Fibroblast of lung (primary cell): Measurements from ENCODE around the gene KRTAP10-5. TPM values are rescaled to one million over a fixed set of nuclear protein-coding genes. Genes with fewer than 3 reads are reported as not detected.
"Not testable (repeated sequence)": the region's sequence is repeated elsewhere in the genome, so short reads cannot be mapped to it uniquely, and the experiment has no call there.

Experiments
- DNase-seq, 2 donors: peaks; one replicate each; pipeline versions ENCODE4 v3.0.0 to v3.0.0-alpha.2; 2010; ENCODE audit warnings: low read depth in 2 of 2
- H2AFZ ChIP-seq: 2 replicates; pipeline ENCODE4 v1.5.1; 2012; ENCODE audit warnings: low read length, control low read depth, inconsistent platforms
- H3K27ac ChIP-seq: 2 replicates; pipeline ENCODE4 v1.5.1; 2011; ENCODE audit warnings: low read length, control low read depth; ENCODE audit not compliant: insufficient read depth
- H3K27me3 ChIP-seq: 2 replicates; pipeline ENCODE4 v1.5.1; 2011; ENCODE audit warnings: mild to moderate bottlenecking, low read length; ENCODE audit not compliant: control insufficient read depth, insufficient read depth
- H3K36me3 ChIP-seq: 2 replicates; pipeline ENCODE4 v1.5.1; 2011; ENCODE audit warnings: low read length; ENCODE audit not compliant: control insufficient read depth, insufficient read depth
- H3K4me1 ChIP-seq: 2 replicates; pipeline ENCODE4 v1.5.1; 2011; ENCODE audit warnings: low read length; ENCODE audit not compliant: control insufficient read depth, insufficient read depth; ENCODE audit errors: extremely low read depth
- H3K4me2 ChIP-seq: 2 replicates; pipeline ENCODE4 v1.5.1; 2011; ENCODE audit warnings: low read length, control low read depth; ENCODE audit not compliant: insufficient read depth; ENCODE audit errors: extremely low read depth
- H3K4me3 ChIP-seq, 4 experiments: fragments of 200-600 bp in 1 of 4; sonication (generic) in 1 of 4; replicated peaks in 1 of 4; 2 replicates each; pipeline ENCODE4 v1.5.1; 2011 to 2016; ENCODE audit warnings: low read length in 4 of 4, low read depth in 3 of 4, mild to moderate bottlenecking in 3 of 4, control low read depth in 2 of 4, inconsistent platforms in 1 of 4, mixed read lengths in 1 of 4; ENCODE audit not compliant: insufficient read depth in 1 of 4; ENCODE audit errors: control extremely low read depth in 1 of 4
- H3K79me2 ChIP-seq: 2 replicates; pipeline ENCODE4 v1.5.1; 2012; ENCODE audit warnings: mild to moderate bottlenecking, low read length, inconsistent platforms; ENCODE audit not compliant: control insufficient read depth, insufficient read depth
- H3K9ac ChIP-seq: 2 replicates; pipeline ENCODE4 v1.5.1; 2011; ENCODE audit warnings: mild to moderate bottlenecking, low read length, control low read depth; ENCODE audit not compliant: insufficient read depth
- H3K9me3 ChIP-seq: 2 replicates; pipeline ENCODE4 v1.5.1; 2012; ENCODE audit warnings: low read depth, low read length; ENCODE audit not compliant: control insufficient read depth, insufficient read depth
- H4K20me1 ChIP-seq: 2 replicates; pipeline ENCODE4 v1.5.1; 2011; ENCODE audit warnings: low read length; ENCODE audit not compliant: control insufficient read depth, insufficient read depth; ENCODE audit errors: extremely low read depth
- EZH2 ChIP-seq: IDR thresholded peaks from 2 replicates; pipeline ENCODE4 v1.5.1; 2012; ENCODE audit warnings: low read length, control low read depth, mild to moderate bottlenecking; ENCODE audit errors: missing control alignments
- polyA plus RNA-seq, 2 donors: library from polyadenylated mRNA; depleted of rRNA in 1 of 2; stranded (reverse) in 1 of 2; unstranded in 1 of 2; fragments of >200 nt; gene quantifications; 2 replicates each; pipeline ENCODE4 v1.2.1, GENCODE V29; 2011 to 2012; ENCODE audit warnings: missing spikeins in 1 of 2
- total RNA-seq: library from RNA; depleted of rRNA; stranded (reverse); fragments of >200 nt; gene quantifications from 2 replicates; pipeline ENCODE4 v1.2.1, GENCODE V29; 2014
- TF ChIP-seq, protein P1 (sequence below), 2 donors: IDR thresholded peaks in 1 of 2; conservative IDR thresholded peaks in 1 of 2; 1 replicate in 1 of 2; 2 replicates in 1 of 2; pipeline ENCODE4 v1.5.1; 2011 to 2012; ENCODE audit warnings: low read length in 2 of 2, control low read depth in 1 of 2, inconsistent platforms in 1 of 2, low read depth in 1 of 2, mild to moderate bottlenecking in 1 of 2

KRTAP10-5 gene
- total and polyA plus RNA-seq, 2 donors (not counting 1 experiment from before 2014, with no cell fraction given), result not detected

GRCh38 chr21:44603109-44603875 lies 22.9 kb upstream of the KRTAP10-5 start:
- no peak overlapping the region for H3K27ac ChIP-seq
- H4K20me1 ChIP-seq, result no peaks in the 10 kb centered on the region
- TF ChIP-seq, protein P1, sequence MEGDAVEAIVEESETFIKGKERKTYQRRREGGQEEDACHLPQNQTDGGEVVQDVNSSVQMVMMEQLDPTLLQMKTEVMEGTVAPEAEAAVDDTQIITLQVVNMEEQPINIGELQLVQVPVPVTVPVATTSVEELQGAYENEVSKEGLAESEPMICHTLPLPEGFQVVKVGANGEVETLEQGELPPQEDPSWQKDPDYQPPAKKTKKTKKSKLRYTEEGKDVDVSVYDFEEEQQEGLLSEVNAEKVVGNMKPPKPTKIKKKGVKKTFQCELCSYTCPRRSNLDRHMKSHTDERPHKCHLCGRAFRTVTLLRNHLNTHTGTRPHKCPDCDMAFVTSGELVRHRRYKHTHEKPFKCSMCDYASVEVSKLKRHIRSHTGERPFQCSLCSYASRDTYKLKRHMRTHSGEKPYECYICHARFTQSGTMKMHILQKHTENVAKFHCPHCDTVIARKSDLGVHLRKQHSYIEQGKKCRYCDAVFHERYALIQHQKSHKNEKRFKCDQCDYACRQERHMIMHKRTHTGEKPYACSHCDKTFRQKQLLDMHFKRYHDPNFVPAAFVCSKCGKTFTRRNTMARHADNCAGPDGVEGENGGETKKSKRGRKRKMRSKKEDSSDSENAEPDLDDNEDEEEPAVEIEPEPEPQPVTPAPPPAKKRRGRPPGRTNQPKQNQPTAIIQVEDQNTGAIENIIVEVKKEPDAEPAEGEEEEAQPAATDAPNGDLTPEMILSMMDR (conservative IDR thresholded peaks at IDR 0.05 in 1 of 2, IDR thresholded peaks at IDR 0.05 in 1 of 2; ENCODE audit: low read depth in 1 of 2, low read length in 2 of 2), result no peak
- TF ChIP-seq EZH2, result no peak

DNA sequence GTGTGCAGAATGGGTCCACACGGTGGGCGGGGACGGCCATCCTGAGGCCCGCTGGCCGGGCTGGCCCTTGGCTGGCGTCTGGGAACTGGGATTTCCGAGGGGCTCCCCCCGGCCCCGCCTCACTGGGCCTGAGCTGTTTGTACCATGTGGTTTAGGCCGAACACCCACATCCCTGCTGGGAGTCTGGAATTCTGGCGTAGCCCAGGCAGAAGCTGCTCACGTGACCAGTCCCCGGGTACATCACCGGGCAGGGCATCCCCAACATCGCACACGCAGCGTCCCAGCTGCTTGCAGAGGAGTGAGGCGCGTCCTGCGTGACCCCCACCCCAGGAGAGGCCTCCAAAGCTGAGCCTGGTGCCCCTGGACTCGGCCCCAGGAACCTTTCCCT lies 22.1 kb upstream of the KRTAP10-5 start:
- no peaks in the 10 kb centered on the region for H3K36me3 ChIP-seq
- TF ChIP-seq EZH2, result no peak
- TF ChIP-seq, protein P1 (conservative IDR thresholded peaks at IDR 0.05 in 1 of 2, IDR thresholded peaks at IDR 0.05 in 1 of 2; ENCODE audit: low read depth in 1 of 2, low read length in 2 of 2), result no peak

More at GRCh38 chr21:44603109-44603875, 22.9 kb upstream of the KRTAP10-5 start:
- no peaks in the 10 kb centered on the region for H3K4me1 ChIP-seq
- H3K27me3 ChIP-seq, result no peaks in the 10 kb centered on the region
- no peak overlapping the region for H2AFZ ChIP-seq
- no peak overlapping the region for H3K4me3 ChIP-seq
- no peak for DNase-seq
- no peaks in the 10 kb centered on the region for H3K79me2 ChIP-seq
- no peaks in the 10 kb centered on the region for H3K36me3 ChIP-seq
- H3K9me3 ChIP-seq, result no peaks in the 10 kb centered on the region
- no peak overlapping the region for H3K9ac ChIP-seq
- no peak overlapping the region for H3K4me2 ChIP-seq

GRCh38 chr21:44601596-44602462 lies 21.4 kb upstream of the KRTAP10-5 start:
- TF ChIP-seq, protein P1 (conservative IDR thresholded peaks at IDR 0.05 in 1 of 2, IDR thresholded peaks at IDR 0.05 in 1 of 2; ENCODE audit: low read depth in 1 of 2, low read length in 2 of 2), result no peak
- no peak for TF ChIP-seq EZH2
- Histone ChIP-seq H3K9ac (no peak overlapping the region), H3K27me3 (no peaks in the 10 kb centered on the region), H3K27ac (no peak overlapping the region), H3K4me3 (no peak overlapping the region), H3K4me1 (no peaks in the 10 kb centered on the region), H3K9me3 (no peaks in the 10 kb centered on the region), H3K36me3 (no peaks in the 10 kb centered on the region), H2AFZ (no peak overlapping the region), H4K20me1 (no peaks in the 10 kb centered on the region), H3K79me2 (no peaks in the 10 kb centered on the region), H3K4me2 (no peak overlapping the region)
- DNase-seq, result no peak

More for the DNA sequence above, 22.1 kb upstream of the KRTAP10-5 start:
- no peak overlapping the region for H3K27ac ChIP-seq
- H3K4me3 ChIP-seq, result no peak overlapping the region
- H4K20me1 ChIP-seq, result no peaks in the 10 kb centered on the region
- no peaks in the 10 kb centered on the region for H3K4me1 ChIP-seq
- H2AFZ ChIP-seq, result no peak overlapping the region
- no peaks in the 10 kb centered on the region for H3K27me3 ChIP-seq
- H3K4me2 ChIP-seq, result no peak overlapping the region
- no peaks in the 10 kb centered on the region for H3K79me2 ChIP-seq
- no peaks in the 10 kb centered on the region for H3K9me3 ChIP-seq
- no peak overlapping the region for H3K9ac ChIP-seq
- DNase-seq, result no peak

- not testable (repeated sequence) for DNase-seq, H3K79me2 ChIP-seq, H3K4me2 ChIP-seq, H3K9ac ChIP-seq, H3K4me3 ChIP-seq, H3K9me3 ChIP-seq, H3K27ac ChIP-seq, H3K4me1 ChIP-seq, H2AFZ ChIP-seq, H3K27me3 ChIP-seq, H4K20me1 ChIP-seq, H3K36me3 ChIP-seq
These were observed 20.7 kb upstream of the KRTAP10-5 start for GRCh38 chr21:44601091-44601490.
